Left colon (tissue), 2 donors: ENCODE data around the gene SORCS1. TPM values are rescaled to one million over a fixed set of nuclear protein-coding genes. Genes with fewer than 3 reads are reported as not detected.

Experiments
- ATAC-seq: fragments of 200-7000 bp; cut with Tn5 transposase; one replicate; pipeline ENCODE4 v1.9.1; 2020; ENCODE audit warnings: mild to moderate bottlenecking, moderate library complexity
- DNase-seq, 2 donors: peaks; one replicate each; pipeline ENCODE4 v3.0.0-alpha.2; 2020
- intact Hi-C, 2 donors: fragments of 100-400 bp; cut with DNase I in 1 of 2; cut with micrococcal nuclease in 1 of 2; formaldehyde crosslinking; loops; one replicate each; pipeline versions ENCODE4 v1.11.2 to v1.14.0; 2022; cut with DNase I, micrococcal nuclease
- total RNA-seq, 2 donors: library from RNA; stranded (reverse); fragmentation: NEBNext Ultra II Directional; extraction: Animal tissue kit (Norgen Biotek cat#: 25700); gene quantifications; one replicate each; pipeline ENCODE4 v1.2.1, GENCODE V29; 2021
- donor health status: DM: no; HTN: no; CAD: no.
- donor health status: DM: yes; HTN: yes; CAD: no.

SORCS1 gene
- total RNA-seq, 2 donors from 2014 or later, result 1.1 to 2.7 TPM

GRCh38 chr10:106866244-106866845, 298.2 kb downstream of the SORCS1 start:
- ATAC-seq (no peak), DNase-seq (no peak)
- intact Hi-C loops, result no loop called here

DNA sequence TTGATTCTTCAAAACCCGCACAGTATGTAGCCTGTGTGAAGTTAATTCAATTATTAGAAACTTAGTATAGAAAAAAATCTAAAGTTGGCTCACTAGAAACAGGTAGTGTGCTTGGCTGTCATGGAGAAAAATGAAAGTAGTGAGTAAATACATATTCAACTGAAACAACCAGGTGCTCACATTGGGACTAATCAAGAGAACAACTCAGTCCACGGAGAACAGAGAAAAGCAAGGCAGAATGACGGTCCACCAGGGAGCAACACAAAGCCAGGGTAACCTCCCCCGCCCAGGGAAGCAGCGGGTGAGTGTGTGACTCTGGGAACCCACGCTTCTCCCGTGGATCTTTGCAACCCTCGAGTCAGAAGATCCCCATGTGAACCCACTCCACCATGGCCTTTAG, 300.5 kb downstream of the SORCS1 start:
- no peak for ATAC-seq
- intact Hi-C loops, result no loop called here
- DNase-seq, result no peak

DNA sequence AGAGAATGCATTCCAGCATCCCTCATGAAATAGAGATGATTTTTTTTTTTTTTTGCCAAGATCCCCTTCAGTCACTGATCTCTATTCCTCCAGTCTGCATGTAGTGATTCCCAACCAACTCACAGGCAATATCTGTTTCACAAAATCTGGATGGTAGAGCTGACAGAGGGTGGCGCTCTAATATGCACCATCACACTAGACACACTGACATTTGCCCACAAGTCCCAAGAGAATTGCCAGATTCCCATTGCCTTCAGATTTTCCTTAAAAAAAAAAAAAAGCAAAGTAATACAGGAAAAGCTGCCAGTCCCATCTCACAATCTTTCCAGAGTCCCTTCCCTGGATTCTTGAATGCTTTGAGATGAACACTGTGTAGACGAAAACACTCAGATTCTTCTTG, 301.0 kb downstream of the SORCS1 start:
- intact Hi-C loops, result no loop called here
- no peak for DNase-seq
- ATAC-seq, result no peak

- intact Hi-C loops, result no loop called here
- DNase-seq (no peak), ATAC-seq (no peak)
Measured at GRCh38 chr10:106859892-106860652, 304.4 kb downstream of the SORCS1 start.

DNA sequence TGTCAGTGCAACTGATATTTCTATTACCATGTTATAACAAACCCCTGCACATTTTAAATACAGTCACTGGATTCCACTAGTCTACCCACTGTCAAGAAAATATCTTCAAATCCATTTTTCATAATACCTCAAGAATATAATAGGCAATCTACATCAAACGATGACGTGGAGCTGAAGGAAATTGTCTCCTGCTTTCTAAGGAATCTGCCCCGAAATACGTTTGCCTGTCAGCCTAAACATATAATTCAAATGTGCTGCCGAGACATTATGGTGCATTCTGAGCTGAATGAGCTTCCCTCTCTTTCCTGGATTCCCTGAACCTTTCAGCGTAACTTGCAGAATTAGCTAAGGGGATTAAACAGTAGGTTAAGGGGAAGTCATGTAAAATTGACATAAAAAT, 306.8 kb downstream of the SORCS1 start:
- intact Hi-C loops, result no loop called here
- no peak for ATAC-seq
- no peak for DNase-seq

DNA sequence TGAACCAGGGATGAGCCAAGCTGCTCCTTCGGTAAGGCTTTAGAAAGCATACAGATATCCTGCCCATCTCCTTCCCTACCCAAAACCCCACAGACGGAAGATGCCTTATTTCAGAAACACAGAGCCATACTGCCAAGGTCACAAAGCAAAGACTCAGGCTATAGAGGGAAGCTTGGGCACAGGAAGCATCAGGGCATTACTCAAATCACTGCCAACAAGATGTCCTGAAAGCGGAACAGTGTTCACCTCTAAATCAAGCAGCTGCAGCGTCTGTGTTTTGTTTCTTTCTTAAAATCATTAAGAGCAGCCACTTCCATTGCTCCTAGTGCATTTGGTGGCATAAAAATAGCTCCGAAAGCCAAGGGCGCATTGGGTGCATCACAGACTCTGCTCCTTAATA, 307.3 kb downstream of the SORCS1 start:
- intact Hi-C loops, result no loop called here
- DNase-seq, result no peak
- no peak for ATAC-seq

- intact Hi-C loops, result no loop called here
- ATAC-seq (no peak), DNase-seq (no peak)
Measured at GRCh38 chr10:106836933-106837663, 327.4 kb downstream of the SORCS1 start.

DNA sequence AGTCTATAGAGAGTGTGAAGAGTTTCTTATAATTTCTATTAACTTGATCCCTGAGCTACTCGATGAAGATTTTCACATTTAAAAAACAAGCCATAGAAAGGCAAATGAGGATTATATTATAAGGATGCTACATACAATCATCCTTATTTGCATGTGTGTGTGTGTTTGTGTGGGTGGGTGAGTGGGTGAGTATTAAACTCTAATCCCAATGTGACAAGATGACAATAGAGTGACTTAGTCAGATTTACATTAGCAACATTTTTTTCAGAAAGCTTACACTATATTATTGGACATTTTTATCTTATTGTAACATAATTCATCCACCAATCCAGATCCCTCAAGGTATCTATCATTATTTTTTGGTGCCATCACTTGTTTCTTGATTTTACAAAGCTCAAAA, 331.7 kb downstream of the SORCS1 start:
- intact Hi-C loops, result no loop called here
- DNase-seq, result no peak
- no peak for ATAC-seq

- no peak for DNase-seq
Measured at GRCh38 chr10:106830471-106830870, 334.0 kb downstream of the SORCS1 start.

DNA sequence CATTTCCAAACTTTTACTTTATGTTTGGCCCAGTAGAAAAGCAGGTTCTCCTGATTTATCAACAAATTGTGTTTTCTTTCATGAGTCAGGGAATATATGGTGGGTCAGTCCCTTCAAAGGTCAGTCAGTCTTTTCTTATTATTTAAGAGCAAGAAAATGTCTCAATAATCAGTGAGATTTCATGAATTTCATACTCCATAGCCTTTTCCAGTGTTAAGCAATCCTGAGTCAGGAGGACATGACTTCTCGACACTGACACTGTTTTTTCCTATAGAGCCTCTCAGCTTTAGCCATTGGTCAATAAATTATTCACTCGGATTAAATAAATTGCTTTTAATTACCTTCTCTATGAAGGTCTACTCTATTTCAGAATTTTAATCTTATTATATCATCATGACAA, 334.5 kb downstream of the SORCS1 start:
- intact Hi-C loops, result no loop called here
- DNase-seq, result no peak
- no peak for ATAC-seq

More at GRCh38 chr10:106830471-106830870, 334.0 kb downstream of the SORCS1 start:
- no peak for ATAC-seq
- intact Hi-C loops, result no loop called here

DNA sequence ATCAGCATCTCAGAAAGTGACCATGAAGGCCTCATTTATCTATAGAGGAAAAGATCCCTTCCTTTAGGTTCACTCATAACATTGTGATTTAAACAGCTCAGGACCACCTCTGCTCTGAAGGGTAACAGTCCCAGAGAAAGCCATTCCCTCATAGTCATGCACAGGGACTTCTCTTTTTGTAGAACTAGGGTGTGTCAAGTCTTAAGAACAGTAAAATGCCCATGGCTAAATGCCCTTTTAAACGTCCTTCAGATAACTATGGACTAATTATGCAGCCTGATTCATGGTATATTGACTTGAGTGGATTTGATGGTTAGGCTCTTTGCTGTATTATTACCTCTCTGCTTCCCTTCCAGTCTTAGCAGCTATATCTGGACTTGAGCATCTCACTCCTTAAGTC, 337.8 kb downstream of the SORCS1 start:
- DNase-seq (no peak), ATAC-seq (no peak)
- intact Hi-C loops, result no loop called here

DNA sequence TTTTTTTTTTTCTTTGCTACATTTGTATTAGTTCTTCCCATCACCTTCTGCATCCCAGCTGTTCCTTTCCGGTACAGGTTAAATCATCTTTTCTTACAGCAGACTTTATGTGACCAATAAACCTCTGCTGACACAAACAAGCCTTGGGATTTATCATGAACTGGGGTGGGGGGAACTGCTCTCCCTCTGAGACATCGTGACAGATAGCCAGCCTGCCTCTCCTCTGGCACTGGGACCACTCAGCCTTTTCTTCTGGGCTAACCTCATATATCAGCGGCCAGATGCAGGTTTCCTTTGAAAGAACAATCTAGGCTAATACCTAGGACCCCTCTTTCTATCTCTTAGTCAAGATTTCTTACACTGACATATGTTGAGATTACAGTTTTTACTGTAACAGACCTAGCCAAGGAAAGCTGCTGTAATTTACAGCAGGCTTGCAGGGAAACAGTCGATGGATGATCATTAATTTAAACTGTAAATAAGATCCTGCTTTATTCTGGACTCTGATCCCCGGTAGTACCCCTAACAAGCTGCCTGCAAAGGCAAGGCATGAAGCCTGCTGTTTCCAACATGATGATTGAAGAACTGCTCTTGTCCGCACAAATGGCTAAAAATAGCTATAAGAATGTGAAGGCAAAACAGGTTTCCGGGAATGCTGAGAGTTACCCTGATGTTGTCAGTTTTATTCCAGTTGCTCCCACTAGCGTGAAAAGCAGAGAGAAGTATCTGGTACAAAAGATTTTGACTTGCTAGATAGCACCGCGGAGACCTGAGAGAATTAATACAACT, 338.7 kb downstream of the SORCS1 start:
- intact Hi-C loops, result no loop called here
- no peak for DNase-seq
- ATAC-seq, result no peak

GRCh38 chr10:106820579-106820978, 343.9 kb downstream of the SORCS1 start:
- intact Hi-C loops, result no loop called here
- DNase-seq (no peak), ATAC-seq (no peak)

DNA sequence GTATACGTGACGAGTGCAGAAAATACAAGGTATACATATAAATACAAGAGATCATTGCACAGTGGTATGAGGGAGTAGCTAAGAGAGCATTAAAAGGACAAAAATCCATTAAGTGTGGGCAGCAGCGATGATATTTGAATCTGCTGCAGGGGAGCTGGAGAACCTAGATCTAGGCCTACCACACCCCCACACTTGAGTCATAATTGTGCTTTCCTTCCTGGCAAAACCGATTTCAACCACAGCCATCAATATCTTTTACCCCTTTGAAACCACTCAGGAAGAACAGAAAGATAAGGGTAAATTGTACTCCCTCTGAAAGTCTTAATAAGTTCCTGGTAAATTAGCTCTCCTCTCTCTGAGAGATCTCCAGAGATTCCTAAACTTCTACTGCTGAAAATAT, 345.0 kb downstream of the SORCS1 start:
- intact Hi-C loops, result no loop called here
- no peak for DNase-seq
- no peak for ATAC-seq

GRCh38 chr10:106816318-106817085, 348.0 kb downstream of the SORCS1 start:
- intact Hi-C loops, result no loop called here
- DNase-seq, result peak; percentile 10 to 30
- peak; percentile 72 for ATAC-seq

DNA sequence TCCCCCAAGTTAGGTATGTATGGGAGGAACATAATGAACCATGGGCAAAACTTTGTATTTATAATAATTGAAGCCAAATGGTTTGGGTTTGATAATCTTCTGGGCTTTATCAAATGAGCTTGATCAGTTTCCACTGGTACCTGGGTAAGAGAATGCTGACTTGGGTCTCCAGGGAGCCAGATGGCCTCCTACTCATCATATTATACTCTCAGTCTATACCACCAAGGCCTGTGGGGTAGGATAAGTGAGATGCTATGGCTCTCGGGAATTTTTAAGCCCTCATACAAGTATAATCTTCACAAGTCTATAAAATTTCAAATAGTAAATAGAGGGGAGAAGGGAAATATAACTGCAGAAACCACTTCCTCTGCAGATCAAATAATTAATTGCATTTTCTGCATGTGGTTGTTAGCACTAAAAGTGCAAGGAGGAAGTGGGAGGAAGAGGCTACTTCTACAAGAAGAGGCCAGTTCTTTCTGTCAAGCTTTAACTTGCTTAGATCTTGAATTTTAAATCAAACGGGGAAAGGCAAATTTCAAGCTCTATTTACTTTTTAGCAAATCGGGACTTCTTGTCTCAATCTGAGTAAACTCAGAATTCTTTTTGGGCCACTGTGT, 349.0 kb downstream of the SORCS1 start:
- intact Hi-C loops, result no loop called here
- ATAC-seq (no peak), DNase-seq (no peak)

DNA sequence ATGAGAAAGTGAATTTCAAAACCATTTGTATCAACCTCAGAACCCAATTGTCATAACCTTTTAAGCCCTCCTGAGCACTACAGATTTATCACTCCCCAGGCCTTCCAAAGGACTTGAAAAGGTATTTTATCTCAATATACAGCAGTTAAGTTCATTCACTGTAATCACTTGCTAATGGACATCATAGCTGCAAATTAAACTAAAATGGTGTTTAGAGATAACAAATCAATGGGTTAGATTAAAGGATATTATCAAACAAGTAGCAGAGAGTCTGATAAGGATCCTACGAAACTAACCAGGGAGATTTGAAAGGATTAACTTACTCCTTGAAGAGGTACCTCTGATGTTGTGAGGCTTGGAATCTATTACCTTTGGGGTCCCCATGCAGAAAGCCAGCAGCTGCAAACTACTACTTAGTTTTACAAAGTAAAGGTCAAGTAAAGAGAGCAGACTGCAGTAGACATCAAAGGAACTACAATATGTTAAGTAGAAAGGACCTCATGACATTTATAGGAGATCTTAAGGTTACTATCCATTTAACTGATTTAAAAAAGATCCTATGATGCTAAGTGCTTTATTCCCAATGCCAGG, 359.4 kb downstream of the SORCS1 start:
- no peak for ATAC-seq
- no peak for DNase-seq
- intact Hi-C loops, result no loop called here

DNA sequence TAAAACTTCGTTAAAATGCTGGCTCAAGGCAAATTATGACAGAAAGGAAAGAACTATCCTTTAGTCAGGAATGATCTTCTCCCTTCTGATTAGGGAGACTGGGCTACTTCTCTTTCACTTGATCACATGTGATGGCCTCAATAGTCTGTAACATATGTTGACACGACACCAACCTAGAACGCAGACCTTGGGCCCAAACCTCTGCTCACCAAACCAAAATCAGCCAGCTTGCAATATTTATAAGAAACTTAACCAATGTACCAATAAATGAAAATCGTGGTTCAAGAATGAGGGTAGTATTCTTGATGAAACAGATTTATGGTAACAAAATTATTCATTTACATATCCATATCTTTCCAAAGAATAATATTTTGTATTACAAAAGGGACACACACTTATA, 361.6 kb downstream of the SORCS1 start:
- intact Hi-C loops, result no loop called here
- no peak for ATAC-seq

More for the DNA sequence above, 361.6 kb downstream of the SORCS1 start:
- DNase-seq, result no peak
